GM23338 (cell line): Measurements from ENCODE around the gene FGF19. TPM values are rescaled to one million over a fixed set of nuclear protein-coding genes. Genes with fewer than 3 reads are reported as not detected.

Experiments
- ATAC-seq: fragments of 200-7000 bp; cut with Tn5 transposase; 3 replicates; pipeline ENCODE4 v1.9.1; 2020
- DNase-seq: peaks from one replicate; pipeline ENCODE4 v3.0.0-alpha.2; 2015; ENCODE audit warnings: low spot score
- H2AFZ ChIP-seq: fragments of 200-600 bp; sonication (generic); 2 replicates; pipeline ENCODE4 v1.8.0; 2016; ENCODE audit warnings: antibody characterized with exemption, mild to moderate bottlenecking, moderate library complexity
- H3F3A ChIP-seq: fragments of 200-600 bp; sonication (generic); replicated peaks from 2 replicates; pipeline ENCODE4 v1.8.0; 2017; ENCODE audit warnings: antibody characterized with exemption, mixed run types, low read depth
- H3K27ac ChIP-seq: fragments of 200-600 bp; sonication (generic); 2 replicates; pipeline ENCODE4 v1.6.1; 2016; ENCODE audit warnings: low read depth
- H3K27me3 ChIP-seq: fragments of 200-600 bp; sonication (generic); 2 replicates; pipeline ENCODE4 v1.8.0; 2016; ENCODE audit warnings: mild to moderate bottlenecking, mixed run types, moderate library complexity; ENCODE audit not compliant: insufficient read depth
- H3K36me3 ChIP-seq: fragments of 200-600 bp; sonication (generic); 2 replicates; pipeline ENCODE4 v1.8.0; 2016; ENCODE audit warnings: mild to moderate bottlenecking; ENCODE audit not compliant: insufficient read depth
- H3K4me1 ChIP-seq: fragments of 200-600 bp; sonication (generic); 2 replicates; pipeline ENCODE4 v1.8.0; 2016; ENCODE audit warnings: mild to moderate bottlenecking, moderate library complexity; ENCODE audit not compliant: insufficient read depth
- H3K4me2 ChIP-seq: fragments of 200-600 bp; sonication (generic); 2 replicates; pipeline ENCODE4 v1.7.1; 2017; ENCODE audit warnings: mixed run types
- H3K4me3 ChIP-seq: fragments of 200-600 bp; sonication (generic); 2 replicates; pipeline ENCODE4 v1.6.1; 2016; ENCODE audit warnings: mixed run types
- H3K79me2 ChIP-seq: fragments of 200-600 bp; sonication (generic); replicated peaks from 2 replicates; pipeline ENCODE4 v1.8.0; 2017; ENCODE audit warnings: mild to moderate bottlenecking; ENCODE audit not compliant: insufficient read depth
- H3K9me2 ChIP-seq: fragments of 200-600 bp; sonication (generic); 2 replicates; pipeline ENCODE4 v1.8.0; 2017; ENCODE audit not compliant: insufficient read depth
- H4K20me1 ChIP-seq: fragments of 200-600 bp; sonication (generic); replicated peaks from 2 replicates; pipeline ENCODE4 v1.8.0; 2017; ENCODE audit warnings: mild to moderate bottlenecking; ENCODE audit not compliant: insufficient read depth
- H3K27ac Mint-ChIP-seq: 2 replicates; pipeline ENCODE4 v1.8.0; 2020; ENCODE audit warnings: inconsistent platforms, mild to moderate bottlenecking, moderate library complexity, mixed read lengths
- H3K27me3 Mint-ChIP-seq: 3 replicates; pipeline ENCODE4 v1.8.0; 2022; ENCODE audit warnings: low read depth, mild to moderate bottlenecking, moderate library complexity, mixed read lengths, inconsistent platforms; ENCODE audit not compliant: insufficient read depth, poor library complexity
- H3K36me3 Mint-ChIP-seq: 3 replicates; pipeline ENCODE4 v1.8.0; 2021; ENCODE audit warnings: low read depth, mild to moderate bottlenecking, inconsistent platforms, moderate library complexity, mixed read lengths
- H3K4me1 Mint-ChIP-seq: 3 replicates; pipeline ENCODE4 v1.8.0; 2020; ENCODE audit warnings: mild to moderate bottlenecking, inconsistent platforms, mixed read lengths
- H3K4me3 Mint-ChIP-seq: 3 replicates; pipeline ENCODE4 v1.8.0; 2021; ENCODE audit warnings: moderate library complexity, mild to moderate bottlenecking, inconsistent platforms, mixed read lengths
- H3K9me3 Mint-ChIP-seq: 3 replicates; pipeline ENCODE4 v1.8.0; 2020; ENCODE audit warnings: moderate library complexity, mild to moderate bottlenecking, inconsistent platforms, mixed read lengths
- NANOG ChIP-seq: IDR thresholded peaks from 2 replicates; pipeline ENCODE4 v1.6.1; 2016; ENCODE audit warnings: antibody characterized with exemption, borderline replicate concordance
- STAT1 ChIP-seq: IDR thresholded peaks from one replicate; pipeline ENCODE4 v1.6.1; 2016; ENCODE audit warnings: antibody characterized with exemption; ENCODE audit not compliant: unreplicated experiment
- polyA plus RNA-seq: library from polyadenylated mRNA; unstranded; fragments of >200 nt; fragmentation: Nextera tagmentation; extraction: Ambion mirVana; gene quantifications from 2 replicates; pipeline ENCODE4 v1.2.1, GENCODE V29; 2016
- total RNA-seq: library from RNA; depleted of rRNA; stranded (reverse); fragments of >200 nt; shearing (Covaris generic); gene quantifications from 2 replicates; pipeline ENCODE4 v1.2.3, GENCODE V29; 2014
- TF ChIP-seq, protein P1 (sequence below): fragments of 250-450 bp; sonication (Bioruptor Pico); IDR thresholded peaks from 2 replicates; pipeline ENCODE4 v1.5.0; 2020; ENCODE audit warnings: mild to moderate bottlenecking, moderate library complexity
- TF ChIP-seq, protein P2 (sequence below): IDR thresholded peaks from one replicate; pipeline ENCODE4 v1.6.1; 2018; ENCODE audit warnings: antibody characterized with exemption; ENCODE audit not compliant: unreplicated experiment

Gene FGF19
- total and polyA plus RNA-seq, 2 experiments from 2014 or later, result 21.7 to 36.1 TPM

DNA sequence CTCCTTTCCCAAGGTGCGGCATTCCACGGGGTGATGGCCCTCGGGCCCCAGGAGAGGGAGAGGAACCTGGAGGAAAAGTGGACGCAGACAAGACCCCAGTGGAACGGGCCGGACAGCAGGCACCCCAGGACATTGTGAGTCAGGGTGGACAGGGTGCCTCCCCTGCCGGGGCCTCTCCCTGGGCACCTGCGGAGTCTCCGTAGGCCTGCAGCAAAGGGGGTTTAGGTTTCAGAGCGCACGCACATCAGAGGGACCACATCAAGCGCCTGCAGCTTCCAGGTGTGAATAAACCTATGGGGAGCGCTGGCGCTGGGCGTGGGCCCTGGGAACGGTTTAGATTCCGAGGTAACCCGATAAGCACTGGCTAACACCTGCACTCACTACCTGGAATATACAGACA is 22.7 kb upstream of the FGF19 start (continued):
- TF ChIP-seq, protein P1, sequence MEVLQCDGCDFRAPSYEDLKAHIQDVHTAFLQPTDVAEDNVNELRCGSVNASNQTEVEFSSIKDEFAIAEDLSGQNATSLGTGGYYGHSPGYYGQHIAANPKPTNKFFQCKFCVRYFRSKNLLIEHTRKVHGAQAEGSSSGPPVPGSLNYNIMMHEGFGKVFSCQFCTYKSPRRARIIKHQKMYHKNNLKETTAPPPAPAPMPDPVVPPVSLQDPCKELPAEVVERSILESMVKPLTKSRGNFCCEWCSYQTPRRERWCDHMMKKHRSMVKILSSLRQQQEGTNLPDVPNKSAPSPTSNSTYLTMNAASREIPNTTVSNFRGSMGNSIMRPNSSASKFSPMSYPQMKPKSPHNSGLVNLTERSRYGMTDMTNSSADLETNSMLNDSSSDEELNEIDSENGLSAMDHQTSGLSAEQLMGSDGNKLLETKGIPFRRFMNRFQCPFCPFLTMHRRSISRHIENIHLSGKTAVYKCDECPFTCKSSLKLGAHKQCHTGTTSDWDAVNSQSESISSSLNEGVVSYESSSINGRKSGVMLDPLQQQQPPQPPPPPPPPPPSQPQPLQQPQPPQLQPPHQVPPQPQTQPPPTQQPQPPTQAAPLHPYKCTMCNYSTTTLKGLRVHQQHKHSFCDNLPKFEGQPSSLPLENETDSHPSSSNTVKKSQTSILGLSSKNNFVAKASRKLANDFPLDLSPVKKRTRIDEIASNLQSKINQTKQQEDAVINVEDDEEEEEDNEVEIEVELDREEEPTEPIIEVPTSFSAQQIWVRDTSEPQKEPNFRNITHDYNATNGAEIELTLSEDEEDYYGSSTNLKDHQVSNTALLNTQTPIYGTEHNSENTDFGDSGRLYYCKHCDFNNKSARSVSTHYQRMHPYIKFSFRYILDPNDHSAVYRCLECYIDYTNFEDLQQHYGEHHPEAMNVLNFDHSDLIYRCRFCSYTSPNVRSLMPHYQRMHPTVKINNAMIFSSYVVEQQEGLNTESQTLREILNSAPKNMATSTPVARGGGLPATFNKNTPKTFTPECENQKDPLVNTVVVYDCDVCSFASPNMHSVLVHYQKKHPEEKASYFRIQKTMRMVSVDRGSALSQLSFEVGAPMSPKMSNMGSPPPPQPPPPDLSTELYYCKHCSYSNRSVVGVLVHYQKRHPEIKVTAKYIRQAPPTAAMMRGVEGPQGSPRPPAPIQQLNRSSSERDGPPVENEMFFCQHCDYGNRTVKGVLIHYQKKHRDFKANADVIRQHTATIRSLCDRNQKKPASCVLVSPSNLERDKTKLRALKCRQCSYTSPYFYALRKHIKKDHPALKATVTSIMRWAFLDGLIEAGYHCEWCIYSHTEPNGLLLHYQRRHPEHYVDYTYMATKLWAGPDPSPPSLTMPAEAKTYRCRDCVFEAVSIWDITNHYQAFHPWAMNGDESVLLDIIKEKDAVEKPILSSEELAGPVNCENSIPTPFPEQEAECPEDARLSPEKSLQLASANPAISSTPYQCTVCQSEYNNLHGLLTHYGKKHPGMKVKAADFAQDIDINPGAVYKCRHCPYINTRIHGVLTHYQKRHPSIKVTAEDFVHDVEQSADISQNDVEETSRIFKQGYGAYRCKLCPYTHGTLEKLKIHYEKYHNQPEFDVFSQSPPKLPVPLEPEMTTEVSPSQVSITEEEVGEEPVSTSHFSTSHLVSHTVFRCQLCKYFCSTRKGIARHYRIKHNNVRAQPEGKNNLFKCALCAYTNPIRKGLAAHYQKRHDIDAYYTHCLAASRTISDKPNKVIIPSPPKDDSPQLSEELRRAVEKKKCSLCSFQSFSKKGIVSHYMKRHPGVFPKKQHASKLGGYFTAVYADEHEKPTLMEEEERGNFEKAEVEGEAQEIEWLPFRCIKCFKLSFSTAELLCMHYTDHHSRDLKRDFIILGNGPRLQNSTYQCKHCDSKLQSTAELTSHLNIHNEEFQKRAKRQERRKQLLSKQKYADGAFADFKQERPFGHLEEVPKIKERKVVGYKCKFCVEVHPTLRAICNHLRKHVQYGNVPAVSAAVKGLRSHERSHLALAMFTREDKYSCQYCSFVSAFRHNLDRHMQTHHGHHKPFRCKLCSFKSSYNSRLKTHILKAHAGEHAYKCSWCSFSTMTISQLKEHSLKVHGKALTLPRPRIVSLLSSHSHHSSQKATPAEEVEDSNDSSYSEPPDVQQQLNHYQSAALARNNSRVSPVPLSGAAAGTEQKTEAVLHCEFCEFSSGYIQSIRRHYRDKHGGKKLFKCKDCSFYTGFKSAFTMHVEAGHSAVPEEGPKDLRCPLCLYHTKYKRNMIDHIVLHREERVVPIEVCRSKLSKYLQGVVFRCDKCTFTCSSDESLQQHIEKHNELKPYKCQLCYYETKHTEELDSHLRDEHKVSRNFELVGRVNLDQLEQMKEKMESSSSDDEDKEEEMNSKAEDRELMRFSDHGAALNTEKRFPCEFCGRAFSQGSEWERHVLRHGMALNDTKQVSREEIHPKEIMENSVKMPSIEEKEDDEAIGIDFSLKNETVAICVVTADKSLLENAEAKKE (CRISPR knock-in tag), result no peak
- TF ChIP-seq NANOG, result no peak
- TF ChIP-seq, protein P2, sequence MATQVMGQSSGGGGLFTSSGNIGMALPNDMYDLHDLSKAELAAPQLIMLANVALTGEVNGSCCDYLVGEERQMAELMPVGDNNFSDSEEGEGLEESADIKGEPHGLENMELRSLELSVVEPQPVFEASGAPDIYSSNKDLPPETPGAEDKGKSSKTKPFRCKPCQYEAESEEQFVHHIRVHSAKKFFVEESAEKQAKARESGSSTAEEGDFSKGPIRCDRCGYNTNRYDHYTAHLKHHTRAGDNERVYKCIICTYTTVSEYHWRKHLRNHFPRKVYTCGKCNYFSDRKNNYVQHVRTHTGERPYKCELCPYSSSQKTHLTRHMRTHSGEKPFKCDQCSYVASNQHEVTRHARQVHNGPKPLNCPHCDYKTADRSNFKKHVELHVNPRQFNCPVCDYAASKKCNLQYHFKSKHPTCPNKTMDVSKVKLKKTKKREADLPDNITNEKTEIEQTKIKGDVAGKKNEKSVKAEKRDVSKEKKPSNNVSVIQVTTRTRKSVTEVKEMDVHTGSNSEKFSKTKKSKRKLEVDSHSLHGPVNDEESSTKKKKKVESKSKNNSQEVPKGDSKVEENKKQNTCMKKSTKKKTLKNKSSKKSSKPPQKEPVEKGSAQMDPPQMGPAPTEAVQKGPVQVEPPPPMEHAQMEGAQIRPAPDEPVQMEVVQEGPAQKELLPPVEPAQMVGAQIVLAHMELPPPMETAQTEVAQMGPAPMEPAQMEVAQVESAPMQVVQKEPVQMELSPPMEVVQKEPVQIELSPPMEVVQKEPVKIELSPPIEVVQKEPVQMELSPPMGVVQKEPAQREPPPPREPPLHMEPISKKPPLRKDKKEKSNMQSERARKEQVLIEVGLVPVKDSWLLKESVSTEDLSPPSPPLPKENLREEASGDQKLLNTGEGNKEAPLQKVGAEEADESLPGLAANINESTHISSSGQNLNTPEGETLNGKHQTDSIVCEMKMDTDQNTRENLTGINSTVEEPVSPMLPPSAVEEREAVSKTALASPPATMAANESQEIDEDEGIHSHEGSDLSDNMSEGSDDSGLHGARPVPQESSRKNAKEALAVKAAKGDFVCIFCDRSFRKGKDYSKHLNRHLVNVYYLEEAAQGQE, result no peak
- TF ChIP-seq STAT1, result no peak

DNA sequence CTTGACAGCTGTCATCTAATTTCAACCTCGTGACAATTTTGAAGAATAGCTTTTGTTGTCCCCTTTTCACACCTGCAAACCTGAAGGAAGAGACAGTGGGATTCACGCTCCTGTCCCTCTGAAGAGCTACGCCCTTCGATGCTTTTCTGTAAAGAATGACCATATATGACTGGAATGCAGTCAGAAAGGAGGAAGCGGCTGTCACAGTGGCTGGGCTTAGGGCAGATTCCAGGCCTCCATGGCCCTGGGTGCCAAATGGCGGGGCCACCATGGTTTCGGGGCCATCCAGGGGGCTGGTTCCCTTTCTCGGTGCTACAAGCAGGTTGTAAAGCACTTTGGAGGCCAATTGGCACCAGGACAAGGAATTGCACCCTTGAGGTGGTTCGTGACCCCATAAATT is 22.2 kb upstream of the FGF19 start:
- H3K4me2 ChIP-seq, result no peak overlapping the region
- no peak overlapping the region for H3K27ac Mint-ChIP-seq

More for the DNA sequence above, 22.2 kb upstream of the FGF19 start:
- Histone ChIP-seq H3K27me3 (no peaks in the 10 kb centered on the region), H3F3A (no peaks in the 10 kb centered on the region), H3K27ac (no peak overlapping the region), H3K4me1 (peaks cover 4% of the 10 kb centered on the region; the same call in 1 of the 2 replicates), H3K4me3 (no peak overlapping the region), H4K20me1 (no peaks in the 10 kb centered on the region), H2AFZ (no peak overlapping the region), H3K36me3 (no peaks in the 10 kb centered on the region), H3K9me2 (no peaks in the 10 kb centered on the region), H3K79me2 (no peaks in the 10 kb centered on the region)
- H3K9me3 Mint-ChIP-seq, result no peaks in the 10 kb centered on the region; the same call in 2 of the 3 replicates
- no peak for ATAC-seq
- no peak for DNase-seq
- H3K4me1 Mint-ChIP-seq, result 0 out of 3 replicates have a peak, but pooled peaks cover 3% of the 10 kb centered on the region
- no peak overlapping the region for H3K4me3 Mint-ChIP-seq
- no peak for TF ChIP-seq NANOG
- peaks cover 7% of the 10 kb centered on the region for H3K27me3 Mint-ChIP-seq
- H3K36me3 Mint-ChIP-seq, result no peaks in the 10 kb centered on the region
